ENCODE measurements around the gene UGT2B11.
"Not testable (repeated sequence)": the region's sequence is repeated elsewhere in the genome, so short reads cannot be mapped to it uniquely, and the experiment has no call there.

UGT2B11 gene

GRCh38 chr4:69214716-69215115, at the start of gene UGT2B11:
UGT2B11 (minus strand) TSS chr4:69214748; CDS start chr4:69214722, 26 bp downstream.
- DNase-seq (ENCODE audit: low read depth, low spot score): no peak

- not testable (repeated sequence) for DNase-seq (ENCODE audit: low read depth, low spot score)
Measured at GRCh38 chr4:69253147-69253772, 38.7 kb upstream of the UGT2B11 start.

- DNase-seq (ENCODE audit: low read depth, low spot score): not testable (repeated sequence)
Measured at GRCh38 chr4:69250884-69251283, 36.3 kb upstream of the UGT2B11 start.

GRCh38 chr4:69242562-69243240, 28.2 kb upstream of the UGT2B11 start:
- DNase-seq (ENCODE audit: low read depth, low spot score): not testable (repeated sequence)

GRCh38 chr4:69241746-69242145, 27.2 kb upstream of the UGT2B11 start:
- DNase-seq (ENCODE audit: low read depth, low spot score): not testable (repeated sequence)

GRCh38 chr4:69240787-69241186, 26.2 kb upstream of the UGT2B11 start:
- DNase-seq (ENCODE audit: low read depth, low spot score): not testable (repeated sequence)

GRCh38 chr4:69239557-69240168, 25.1 kb upstream of the UGT2B11 start:
- DNase-seq (ENCODE audit: low read depth, low spot score): no peak

- DNase-seq (ENCODE audit: low read depth, low spot score): no peak
Measured at GRCh38 chr4:69239092-69239491, 24.5 kb upstream of the UGT2B11 start.

GRCh38 chr4:69224891-69225290, 10.3 kb upstream of the UGT2B11 start:
- DNase-seq (ENCODE audit: low read depth, low spot score): no peak

- DNase-seq (ENCODE audit: low read depth, low spot score): not testable (repeated sequence)
Measured at GRCh38 chr4:69223277-69223676, 8.7 kb upstream of the UGT2B11 start.

- DNase-seq (ENCODE audit: low read depth, low spot score): not testable (repeated sequence)
Measured at GRCh38 chr4:69218491-69218890, 3.9 kb upstream of the UGT2B11 start.

- no peak for DNase-seq (ENCODE audit: low read depth, low spot score)
Measured at GRCh38 chr4:69210911-69211310, 3.6 kb downstream of the UGT2B11 start.

GRCh38 chr4:69198506-69198905, 16.0 kb downstream of the UGT2B11 start:
- DNase-seq (ENCODE audit: low read depth, low spot score): not testable (repeated sequence)

- no peak for DNase-seq (ENCODE audit: low read depth, low spot score)
Measured at GRCh38 chr4:69196209-69196965, 18.2 kb downstream of the UGT2B11 start.

GRCh38 chr4:69194166-69194565, 20.4 kb downstream of the UGT2B11 start:
- no peak for DNase-seq (ENCODE audit: low read depth, low spot score)

- not testable (repeated sequence) for DNase-seq (ENCODE audit: low read depth, low spot score)
Measured at GRCh38 chr4:69191905-69192304, 22.6 kb downstream of the UGT2B11 start.

- DNase-seq (ENCODE audit: low read depth, low spot score): not testable (repeated sequence)
Measured at GRCh38 chr4:69190621-69191020, 23.9 kb downstream of the UGT2B11 start.

GRCh38 chr4:69181519-69182169, 32.9 kb downstream of the UGT2B11 start:
- not testable (repeated sequence) for DNase-seq (ENCODE audit: low read depth, low spot score)

- not testable (repeated sequence) for DNase-seq (ENCODE audit: low read depth, low spot score)
Measured at GRCh38 chr4:69179817-69180216, 34.7 kb downstream of the UGT2B11 start.

GRCh38 chr4:69178751-69179205, 35.8 kb downstream of the UGT2B11 start:
- not testable (repeated sequence) for DNase-seq (ENCODE audit: low read depth, low spot score)

All from brain pericyte (primary cell).